ENCODE measurements around the gene MYO1D. TPM values are rescaled to one million over a fixed set of nuclear protein-coding genes. Genes with fewer than 3 reads are reported as not detected.

MYO1D gene
- total and polyA plus RNA-seq, 2 of the 13 experiments (the other 11 are each of a cell fraction or from before 2014, with no cell fraction given): 13.2 to 17.3 TPM

DNA sequence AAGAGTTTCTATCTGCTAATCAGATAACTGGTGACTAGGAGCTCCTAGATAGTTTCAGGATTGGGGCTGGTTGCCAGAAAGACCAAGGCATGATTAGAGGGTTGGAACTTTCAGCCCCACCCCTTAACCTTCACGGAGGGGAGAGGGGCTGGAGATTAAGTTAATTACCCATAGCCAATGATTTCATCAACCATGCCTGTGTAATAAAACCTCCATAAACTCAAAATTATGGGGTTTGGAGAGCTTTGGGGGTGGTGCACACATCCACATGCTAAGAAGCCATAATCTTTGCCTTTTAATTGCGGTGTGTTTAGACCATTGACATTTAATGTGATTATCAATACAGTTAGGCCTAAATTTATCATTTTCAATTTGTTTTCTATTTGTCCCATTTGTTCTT lies 228.5 kb downstream of the MYO1D start:
- FAIRE-seq (no peak), DNase-seq (ENCODE audit: low spot score) (no peak), ATAC-seq (no peak)
- Histone ChIP-seq H3K9me3 (ENCODE audit: low read length) (peaks cover 5% of the 10 kb centered on the region), H3K4me2 (ENCODE audit: low read depth, low read length) (no peak overlapping the region), H3K9ac (ENCODE audit: insufficient read depth, low read depth, low read length) (no peak overlapping the region), H3K79me2 (ENCODE audit: insufficient read depth, low read length) (no peaks in the 10 kb centered on the region), H3K4me3 (replicated peaks in 1 of 3; ENCODE audit: insufficient read depth in 1 of 3, low read depth in 2 of 3, low read length in 3 of 3) (no peak overlapping the region), H3K4me1 (ENCODE audit: insufficient read depth, low read length) (no peaks in the 10 kb centered on the region), H3K27me3 (ENCODE audit: control insufficient read depth in 1 of 2, insufficient read depth in 2 of 2, low read length in 2 of 2) (no peaks in the 10 kb centered on the region), H4K20me1 (ENCODE audit: insufficient read depth, low read length) (no peaks in the 10 kb centered on the region), H2AFZ (ENCODE audit: low read length) (no peak overlapping the region), H3K27ac (ENCODE audit: extremely low read length, insufficient read depth, low read length) (no peak overlapping the region), H3K36me3 (replicated peaks in 1 of 2; ENCODE audit: control insufficient read depth in 1 of 2, insufficient read depth in 2 of 2, low read length in 2 of 2) (peaks cover 0 to 6% of the 10 kb centered on the region in 2 experiments; a peak in 2 of 5 replicates)
- intact Hi-C loops (cut with micrococcal nuclease; ENCODE audit: unreplicated experiment) (no loop called here), in situ Hi-C loops (cut with HindIII; ENCODE audit: extremely low pct_ligation_motif_present, low pct_unique_long_range_greater_than_20kb) (no loop called here)
- TF ChIP-seq ZNF546 (CRISPR knock-in tag; conservative IDR thresholded peaks at IDR 0.05) (no peak), NR1H2 (CRISPR knock-in tag; IDR thresholded peaks at IDR 0.05; ENCODE audit: borderline replicate concordance, low read depth) (no peak), SYNCRIP (IDR thresholded peaks at IDR 0.05; ENCODE audit: insufficient read depth, low read depth, low read length) (no peak), ZNF670 (CRISPR knock-in tag; IDR thresholded peaks at IDR 0.05; ENCODE audit: borderline replicate concordance) (no peak), HDAC2 (CRISPR knock-in tag; IDR thresholded peaks at IDR 0.05) (no peak), KDM6A (CRISPR knock-in tag; IDR thresholded peaks at IDR 0.05; ENCODE audit: low read depth) (no peak)
- TF ChIP-seq, protein P1, sequence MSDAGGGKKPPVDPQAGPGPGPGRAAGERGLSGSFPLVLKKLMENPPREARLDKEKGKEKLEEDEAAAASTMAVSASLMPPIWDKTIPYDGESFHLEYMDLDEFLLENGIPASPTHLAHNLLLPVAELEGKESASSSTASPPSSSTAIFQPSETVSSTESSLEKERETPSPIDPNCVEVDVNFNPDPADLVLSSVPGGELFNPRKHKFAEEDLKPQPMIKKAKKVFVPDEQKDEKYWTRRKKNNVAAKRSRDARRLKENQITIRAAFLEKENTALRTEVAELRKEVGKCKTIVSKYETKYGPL (CRISPR knock-in tag; IDR thresholded peaks at IDR 0.05): no peak
- TF ChIP-seq, protein P2, sequence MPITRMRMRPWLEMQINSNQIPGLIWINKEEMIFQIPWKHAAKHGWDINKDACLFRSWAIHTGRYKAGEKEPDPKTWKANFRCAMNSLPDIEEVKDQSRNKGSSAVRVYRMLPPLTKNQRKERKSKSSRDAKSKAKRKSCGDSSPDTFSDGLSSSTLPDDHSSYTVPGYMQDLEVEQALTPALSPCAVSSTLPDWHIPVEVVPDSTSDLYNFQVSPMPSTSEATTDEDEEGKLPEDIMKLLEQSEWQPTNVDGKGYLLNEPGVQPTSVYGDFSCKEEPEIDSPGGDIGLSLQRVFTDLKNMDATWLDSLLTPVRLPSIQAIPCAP (CRISPR knock-in tag; IDR thresholded peaks at IDR 0.05; ENCODE audit: low read depth): no peak
- TF ChIP-seq, protein P3, sequence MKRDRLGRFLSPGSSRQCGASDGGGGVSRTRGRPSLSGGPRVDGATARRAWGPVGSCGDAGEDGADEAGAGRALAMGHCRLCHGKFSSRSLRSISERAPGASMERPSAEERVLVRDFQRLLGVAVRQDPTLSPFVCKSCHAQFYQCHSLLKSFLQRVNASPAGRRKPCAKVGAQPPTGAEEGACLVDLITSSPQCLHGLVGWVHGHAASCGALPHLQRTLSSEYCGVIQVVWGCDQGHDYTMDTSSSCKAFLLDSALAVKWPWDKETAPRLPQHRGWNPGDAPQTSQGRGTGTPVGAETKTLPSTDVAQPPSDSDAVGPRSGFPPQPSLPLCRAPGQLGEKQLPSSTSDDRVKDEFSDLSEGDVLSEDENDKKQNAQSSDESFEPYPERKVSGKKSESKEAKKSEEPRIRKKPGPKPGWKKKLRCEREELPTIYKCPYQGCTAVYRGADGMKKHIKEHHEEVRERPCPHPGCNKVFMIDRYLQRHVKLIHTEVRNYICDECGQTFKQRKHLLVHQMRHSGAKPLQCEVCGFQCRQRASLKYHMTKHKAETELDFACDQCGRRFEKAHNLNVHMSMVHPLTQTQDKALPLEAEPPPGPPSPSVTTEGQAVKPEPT (CRISPR knock-in tag; IDR thresholded peaks at IDR 0.05; ENCODE audit: low read depth): no peak
- WGBS (ENCODE audit: low lambda C conversion rate): 100% methylated on average over 2 of the region's 2 CpGs
- CTCF ChIA-PET (ENCODE audit: low intra/inter-chr PET ratio, low total read pairs): no interaction called here
- no TSS peak for BruUV-seq (replicated peaks)
- POLR2A ChIA-PET: no interaction called here

All from HepG2 (cell line).